ENCODE measurements around the gene SLC2A9.
"Not testable (repeated sequence)": the region's sequence is repeated elsewhere in the genome, so short reads cannot be mapped to it uniquely, and the experiment has no call there.

Gene SLC2A9

DNA sequence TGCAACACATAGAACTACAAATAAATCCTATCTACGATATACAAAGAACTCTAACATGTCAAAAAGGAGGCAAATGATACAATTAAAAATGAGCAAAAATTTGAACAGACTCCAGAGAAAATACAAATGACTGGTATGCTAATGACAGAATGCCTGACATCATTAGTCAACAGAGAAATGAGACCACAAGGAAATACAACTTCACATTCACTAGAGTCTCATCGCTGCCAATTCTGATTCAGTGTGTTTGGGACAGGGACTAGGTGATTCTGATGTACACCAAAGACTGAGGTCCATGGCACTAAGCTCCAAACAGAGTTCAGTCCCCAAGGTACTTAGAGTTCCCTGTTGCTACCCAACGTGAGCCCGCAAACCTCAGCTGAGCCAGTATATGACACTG lies 23.4 kb downstream of the SLC2A9 start:
- DNase-seq (ENCODE audit: low read depth in 2 of 2) = no peak

DNA sequence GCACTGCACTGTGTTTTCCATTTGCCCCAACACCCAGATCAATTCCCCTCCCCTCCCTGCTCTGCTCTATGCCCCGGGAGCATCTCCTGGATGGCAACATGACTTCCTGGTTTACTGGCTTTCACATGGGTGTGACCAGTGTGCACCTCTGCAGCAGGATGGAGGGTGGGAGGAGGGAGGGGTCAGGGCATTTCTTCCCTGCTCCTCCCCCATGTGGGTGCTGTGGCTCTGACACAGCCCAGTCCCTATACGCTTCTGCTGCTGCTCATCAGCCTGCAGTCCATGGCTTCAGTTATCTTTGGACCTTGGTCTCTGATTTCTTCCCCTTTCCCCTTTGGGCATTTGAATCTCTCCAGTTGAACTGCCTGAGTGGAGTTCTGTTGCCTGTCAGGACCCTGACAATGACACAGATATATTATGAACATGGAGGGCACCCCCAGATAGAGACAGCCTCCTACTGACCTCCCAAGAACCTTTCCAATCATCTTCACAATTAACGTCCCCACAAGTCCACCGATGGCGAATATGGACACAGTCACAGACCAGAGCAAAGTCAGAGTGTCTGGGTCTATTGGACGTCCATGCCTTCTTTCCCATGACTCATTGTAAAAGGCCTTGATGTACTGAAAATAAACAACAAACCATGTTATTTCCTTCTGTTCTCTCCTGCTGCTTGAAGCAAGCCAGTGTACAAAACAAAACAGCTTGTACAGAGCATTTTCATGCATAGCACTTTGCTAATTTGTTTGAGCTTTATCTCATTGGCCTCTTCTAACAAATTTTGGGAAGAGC lies 24.8 kb downstream of the SLC2A9 start:
- no peak for DNase-seq (ENCODE audit: low read depth in 2 of 2)

DNA sequence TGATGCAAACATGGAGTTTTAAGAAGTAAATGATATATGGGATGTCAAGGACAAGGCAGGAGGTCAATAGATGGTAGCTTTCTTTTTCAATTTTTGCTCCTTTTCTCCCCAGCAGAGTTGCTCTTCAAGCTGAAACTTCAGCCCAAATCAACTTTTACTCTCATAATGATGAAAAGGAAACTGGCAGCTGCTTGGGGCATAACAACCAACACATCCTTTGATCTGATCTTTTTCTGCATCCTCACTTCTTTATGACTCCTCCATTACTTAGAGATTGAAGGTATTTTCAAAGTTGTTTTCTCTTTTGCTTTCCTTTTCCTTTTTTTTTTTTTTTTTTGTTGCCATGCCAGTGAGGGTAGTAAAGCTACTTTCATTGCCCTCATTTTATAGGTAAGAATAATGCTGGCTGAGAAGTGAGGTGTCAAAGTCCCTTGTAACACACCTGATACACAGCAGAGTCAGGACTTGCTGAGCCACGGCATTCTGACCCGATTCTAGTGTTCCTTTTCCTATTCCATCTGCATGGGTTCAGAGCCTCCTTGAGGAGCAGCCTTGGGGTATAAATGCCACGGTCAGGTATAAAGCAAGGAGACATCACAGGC lies 26.9 kb downstream of the SLC2A9 start:
- no peak for DNase-seq (ENCODE audit: low read depth in 2 of 2)

DNA sequence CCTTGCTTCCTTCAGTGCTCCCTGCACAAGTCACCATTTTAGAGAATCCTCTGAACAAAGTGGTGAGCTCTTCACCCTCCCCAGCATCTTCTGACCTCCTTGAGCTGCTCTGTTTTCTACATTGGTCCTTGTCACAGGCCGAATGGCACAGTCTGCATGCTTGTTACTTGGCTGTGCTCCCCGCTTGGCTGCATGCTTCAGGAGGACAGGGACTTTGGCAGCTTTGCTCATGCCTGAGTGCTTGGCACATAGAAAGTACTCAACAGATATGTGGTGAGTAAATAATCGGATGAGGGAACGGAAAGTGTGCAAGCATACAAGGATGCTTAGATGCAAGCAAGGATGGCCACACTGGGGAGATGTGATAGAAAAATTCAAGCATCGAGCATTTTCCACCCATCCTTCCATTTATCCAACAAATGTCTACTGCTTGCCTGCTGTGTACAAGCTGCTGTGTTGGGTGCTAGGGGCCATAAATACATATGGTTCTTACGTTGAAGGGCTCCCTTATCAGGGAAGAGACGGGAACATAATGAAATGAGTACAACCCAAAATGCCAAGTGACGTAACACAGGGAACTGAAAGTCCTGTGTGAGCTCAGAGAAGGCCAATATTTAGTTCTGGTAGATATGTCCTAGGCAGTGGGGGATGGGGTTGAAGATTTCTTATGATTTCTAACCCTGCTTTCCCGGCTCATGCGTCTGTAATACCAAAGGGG lies 31.2 kb downstream of the SLC2A9 start:
- DNase-seq (ENCODE audit: low read depth in 2 of 2) = no peak

DNA sequence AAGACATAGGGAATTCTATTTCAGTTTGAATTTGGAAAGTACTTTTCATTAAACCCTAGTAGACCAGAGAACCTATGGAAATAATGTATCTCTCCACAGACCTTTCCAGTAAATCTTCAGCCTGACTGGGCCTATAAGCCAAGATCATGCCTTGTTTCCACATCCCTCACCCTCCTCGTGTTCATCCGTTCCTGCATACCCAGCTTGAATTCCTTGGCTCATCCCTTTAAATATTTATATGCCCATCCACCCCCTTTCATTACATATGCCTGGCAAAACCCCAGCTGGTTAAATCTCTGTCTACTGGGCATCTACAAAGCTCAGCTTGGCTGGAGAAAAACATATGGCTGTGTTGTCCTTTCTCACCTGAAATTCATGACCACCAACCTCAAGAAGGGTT lies 32.4 kb downstream of the SLC2A9 start:
- no peak for DNase-seq (ENCODE audit: low read depth in 2 of 2)

DNA sequence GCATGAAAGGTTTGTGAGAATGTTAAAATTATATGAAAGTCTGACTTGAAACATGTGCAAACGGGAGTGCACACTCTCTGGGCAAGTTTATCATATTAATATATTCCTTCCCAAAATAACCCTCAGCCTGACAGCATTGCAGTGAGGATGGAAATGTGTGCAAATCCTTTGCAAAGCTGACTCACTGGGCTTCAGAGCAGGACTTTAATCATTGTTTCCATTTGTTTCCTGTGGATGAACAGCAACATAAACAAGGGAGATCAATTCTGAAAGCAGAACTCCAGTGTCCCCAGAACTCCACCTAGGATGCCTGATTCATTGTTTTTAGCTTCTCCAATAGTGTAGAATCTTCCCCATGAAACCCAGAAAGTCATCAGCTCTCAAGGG lies 32.9 kb downstream of the SLC2A9 start:
- DNase-seq (ENCODE audit: low read depth in 2 of 2) = no peak

DNA sequence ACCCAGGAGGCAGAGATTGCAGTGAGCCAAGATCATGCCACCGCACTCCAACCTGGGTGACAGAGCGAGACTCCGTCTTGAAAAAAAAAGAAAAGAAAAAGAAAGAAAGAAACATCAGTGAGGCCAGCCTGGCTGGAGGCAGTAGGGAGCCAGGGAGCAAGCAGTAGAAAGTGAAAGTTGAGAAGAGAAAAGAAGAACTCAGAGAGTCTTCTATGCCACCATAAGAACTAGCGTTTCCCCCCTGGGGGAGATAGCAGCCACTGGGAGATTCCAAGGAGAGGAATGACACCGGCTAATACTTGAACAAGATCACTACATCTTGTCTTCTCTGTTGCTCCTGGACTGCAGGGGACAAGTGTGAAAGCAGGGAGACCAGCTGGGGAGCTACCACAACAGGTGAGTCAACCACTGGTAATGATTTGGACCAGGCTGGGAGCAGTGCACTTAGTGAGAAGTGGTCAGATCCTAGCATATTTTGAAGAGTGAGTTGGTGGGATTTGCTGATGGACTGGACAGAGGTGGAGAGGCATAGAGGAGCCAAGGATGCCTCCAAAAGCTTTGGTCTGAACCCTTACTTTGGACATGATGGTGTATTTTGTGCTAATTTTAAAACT lies 33.4 kb downstream of the SLC2A9 start:
- DNase-seq (ENCODE audit: low read depth in 2 of 2) = no peak

DNA sequence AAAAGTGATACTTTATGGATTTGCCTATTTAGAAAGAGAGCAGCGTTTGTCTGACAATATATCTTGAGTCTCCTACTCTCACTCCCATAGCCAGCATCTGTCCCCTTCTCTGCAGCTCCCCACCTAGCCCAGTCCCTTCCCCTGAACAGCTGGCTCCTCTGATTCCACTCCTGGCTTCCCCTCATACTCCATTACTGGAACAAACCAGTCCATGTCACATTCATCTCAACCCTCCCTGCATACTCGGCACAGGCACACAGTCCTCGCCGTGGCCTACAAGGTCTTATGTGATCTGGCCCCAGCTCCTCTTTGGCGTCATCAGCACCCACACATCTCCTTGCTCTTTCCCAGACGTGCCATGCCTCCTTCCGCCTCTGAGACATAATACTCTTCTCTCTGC lies 36.7 kb downstream of the SLC2A9 start:
- no peak for DNase-seq (ENCODE audit: low read depth in 2 of 2)

DNA sequence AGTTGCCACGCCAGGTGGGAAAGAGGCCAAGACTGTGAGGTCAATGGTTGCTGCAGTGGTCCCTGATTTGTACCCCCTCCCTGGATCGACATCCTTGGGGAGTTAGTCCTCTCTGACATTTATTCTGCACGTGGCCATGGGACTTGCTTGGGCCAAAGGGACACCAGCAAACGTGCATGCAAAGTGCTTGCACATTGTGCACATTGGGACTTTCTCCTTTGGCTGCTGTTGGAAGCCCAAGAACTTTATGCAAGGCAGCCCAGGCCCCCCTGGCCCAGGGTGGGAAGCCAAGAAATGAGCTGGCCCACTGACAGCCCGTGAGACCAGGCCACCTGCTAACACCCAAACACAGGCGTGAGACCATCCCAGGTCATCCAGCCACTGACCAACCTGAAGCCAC lies 38.1 kb downstream of the SLC2A9 start:
- no peak for DNase-seq (ENCODE audit: low read depth in 2 of 2)

DNA sequence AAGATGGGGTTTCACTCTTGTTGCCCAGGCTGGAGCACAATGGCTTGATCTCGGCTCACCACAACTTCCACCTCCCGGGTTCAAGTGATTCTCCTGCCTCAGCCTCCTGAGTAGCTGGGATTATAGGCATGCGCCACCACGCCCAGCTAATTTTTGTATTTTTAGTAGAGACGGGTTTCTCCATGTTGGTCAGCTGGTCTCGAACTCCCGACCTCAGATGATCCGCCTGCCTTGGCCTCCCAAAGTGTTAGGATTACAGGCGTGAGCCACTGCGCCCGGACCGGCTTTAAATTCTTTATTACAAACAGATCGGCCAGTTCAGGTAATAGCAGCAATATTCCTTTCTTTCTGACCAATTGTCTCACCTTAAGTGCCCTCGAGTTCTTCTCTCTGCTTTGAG lies 39.4 kb downstream of the SLC2A9 start:
- not testable (repeated sequence) for DNase-seq (ENCODE audit: low read depth in 2 of 2)

DNA sequence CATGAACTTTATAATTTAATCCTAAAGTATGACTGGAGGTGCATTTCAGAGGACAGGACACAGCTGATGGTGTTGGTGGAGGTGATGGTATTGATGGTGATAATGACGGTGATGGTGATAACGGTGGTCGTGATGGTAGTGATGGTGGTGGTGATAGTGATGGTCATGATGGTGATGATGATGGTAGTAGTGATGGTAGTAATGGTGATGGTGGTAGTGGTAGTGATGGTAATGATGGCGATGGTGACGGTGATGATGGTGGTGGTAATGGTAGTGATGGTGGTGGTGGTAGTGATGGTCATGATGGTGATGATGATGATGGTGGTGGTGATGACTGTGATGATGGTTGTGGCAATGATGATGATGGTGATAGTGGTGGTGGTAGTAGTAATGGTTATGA lies 40.4 kb downstream of the SLC2A9 start:
- no peak for DNase-seq (ENCODE audit: low read depth in 2 of 2)

DNA sequence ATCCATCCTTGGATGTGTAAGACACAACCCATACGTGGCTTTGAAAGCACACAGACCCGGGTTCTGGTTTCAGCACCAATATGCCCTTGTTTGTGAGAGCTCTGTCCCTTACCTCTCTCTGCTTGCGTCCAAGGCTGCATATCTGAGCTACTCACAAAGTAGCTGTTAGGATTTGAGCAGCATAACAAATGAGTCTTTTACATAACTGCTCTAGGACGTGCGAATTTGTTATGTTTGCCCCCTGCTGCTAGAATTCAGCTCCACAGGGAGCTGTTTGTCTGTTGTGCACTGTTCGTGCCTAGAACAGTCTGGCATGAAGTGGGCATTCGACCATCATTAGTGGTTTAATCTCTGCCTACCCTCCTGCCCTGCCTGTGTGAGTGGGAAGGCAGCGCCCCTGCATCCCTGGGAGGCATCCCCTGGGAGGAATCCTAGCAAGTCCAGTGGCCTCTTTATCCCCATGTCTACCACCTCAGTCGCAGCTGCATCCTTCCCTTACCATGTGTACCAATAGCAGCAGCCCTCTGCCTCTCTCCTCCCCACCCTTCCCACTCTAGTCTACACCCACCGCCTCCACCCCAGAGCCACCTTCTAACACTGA lies 42.1 kb downstream of the SLC2A9 start:
- DNase-seq (ENCODE audit: low read depth in 2 of 2) = no peak

DNA sequence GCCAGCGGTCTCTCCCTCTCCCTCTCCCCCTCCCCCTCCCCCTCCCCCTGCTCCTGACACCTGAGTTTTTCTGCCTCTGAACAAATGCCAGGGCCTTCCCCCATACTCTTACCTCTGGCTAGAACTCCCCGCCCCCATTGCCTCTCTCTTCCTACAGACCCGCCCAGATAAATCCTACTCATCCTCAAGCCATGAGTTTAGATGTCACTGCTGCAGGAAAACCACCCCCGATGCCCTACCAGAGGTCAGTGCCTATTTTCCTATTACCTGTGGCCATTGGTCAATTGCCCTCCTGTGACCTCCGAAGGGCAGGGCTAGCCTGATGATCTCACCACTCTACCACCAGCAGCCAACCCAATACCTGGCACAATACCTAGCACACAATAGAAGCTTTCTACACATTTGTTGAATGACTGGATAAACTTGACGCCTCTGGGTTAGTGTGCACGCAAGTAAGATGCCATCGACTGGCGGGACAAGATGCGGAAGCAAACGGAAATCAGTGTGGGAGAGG lies 43.7 kb downstream of the SLC2A9 start:
- no peak for DNase-seq (ENCODE audit: low read depth in 2 of 2)

DNA sequence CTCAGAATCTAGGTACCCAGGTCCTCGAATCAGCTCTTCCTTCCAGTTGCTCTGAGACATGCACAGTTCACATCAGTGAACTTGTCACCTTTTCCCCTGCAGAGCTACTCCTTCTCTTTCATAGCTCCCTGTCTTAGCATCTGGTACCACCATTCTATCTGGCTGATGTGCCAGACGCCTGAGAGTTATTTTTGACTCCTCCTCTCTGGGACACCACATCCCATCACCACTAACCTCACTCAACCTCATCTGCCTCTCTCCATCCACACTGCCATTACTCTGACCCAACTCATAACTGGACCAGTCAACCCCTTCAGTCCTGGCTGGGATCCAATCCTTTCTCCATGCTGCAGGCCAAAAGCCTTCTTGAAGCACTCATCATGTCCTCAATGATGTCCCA lies 44.5 kb downstream of the SLC2A9 start:
- DNase-seq (ENCODE audit: low read depth in 2 of 2) = no peak

DNA sequence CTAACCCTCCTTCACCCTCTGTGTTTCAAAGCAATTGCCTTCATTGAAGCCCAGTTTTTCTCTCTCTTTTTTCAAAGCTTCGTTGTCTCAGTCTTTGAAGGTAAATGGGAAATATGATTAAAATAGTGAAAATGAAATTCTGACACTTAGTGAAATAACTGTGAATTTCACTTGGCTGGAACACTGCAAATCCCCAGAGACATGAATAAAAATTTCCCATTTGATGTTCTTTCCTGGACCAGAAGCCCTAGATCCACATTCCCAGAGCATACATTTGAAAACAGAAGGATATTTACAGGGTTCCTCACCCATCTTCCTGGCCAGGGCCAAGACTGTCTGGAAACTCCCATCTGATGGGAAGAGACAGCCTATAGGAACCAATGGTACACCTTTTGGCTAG lies 45.0 kb downstream of the SLC2A9 start:
- no peak for DNase-seq (ENCODE audit: low read depth in 2 of 2)

DNA sequence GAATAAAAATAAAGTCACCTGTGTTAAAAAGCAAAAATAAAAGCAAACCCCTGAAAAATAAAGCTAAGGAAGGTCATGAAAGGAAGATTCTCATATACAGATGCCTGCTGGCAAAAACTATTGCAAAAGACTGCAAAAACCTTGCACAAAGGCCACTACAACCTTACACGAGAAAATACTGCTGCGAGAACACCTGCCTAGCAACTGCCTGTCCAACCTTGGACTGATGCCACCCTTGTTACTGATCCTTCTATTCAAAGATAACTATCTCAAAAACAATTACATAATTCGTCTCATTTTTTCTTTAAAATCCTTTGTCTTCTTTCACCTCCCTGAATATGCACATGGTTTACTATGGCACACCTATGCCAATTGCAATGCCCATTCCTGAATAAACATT lies 49.6 kb downstream of the SLC2A9 start:
- no peak for DNase-seq (ENCODE audit: low read depth in 2 of 2)

DNA sequence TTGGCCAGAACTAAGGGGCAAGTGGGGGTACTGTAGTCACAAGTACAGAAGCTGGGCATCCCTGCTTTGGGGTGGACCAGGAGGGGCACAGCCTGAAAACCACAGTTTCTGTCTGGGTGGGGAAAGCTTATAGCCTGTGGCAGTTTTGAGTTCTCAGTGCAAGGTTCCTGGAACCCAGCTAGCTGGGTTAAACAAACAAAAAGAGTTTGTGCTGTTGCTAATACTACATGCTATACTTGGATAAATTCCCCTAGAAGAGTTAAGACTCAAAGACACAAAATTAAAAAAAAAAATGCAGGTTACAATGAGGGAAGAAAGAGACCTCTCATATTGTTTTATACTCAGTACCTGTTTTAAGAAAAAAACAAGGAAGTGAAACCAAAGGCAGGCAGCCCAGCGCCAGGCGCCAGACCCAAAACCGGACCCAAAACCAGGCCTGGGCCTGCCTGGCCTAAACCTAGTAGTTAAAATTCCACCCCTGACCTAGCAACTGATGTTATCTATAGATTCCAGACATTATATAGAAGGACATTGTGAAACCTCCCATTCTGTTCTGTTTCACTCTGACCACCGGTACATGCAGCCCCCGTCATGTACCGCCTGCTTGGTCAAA lies 50.8 kb downstream of the SLC2A9 start:
- DNase-seq (ENCODE audit: low read depth in 2 of 2) = no peak

DNA sequence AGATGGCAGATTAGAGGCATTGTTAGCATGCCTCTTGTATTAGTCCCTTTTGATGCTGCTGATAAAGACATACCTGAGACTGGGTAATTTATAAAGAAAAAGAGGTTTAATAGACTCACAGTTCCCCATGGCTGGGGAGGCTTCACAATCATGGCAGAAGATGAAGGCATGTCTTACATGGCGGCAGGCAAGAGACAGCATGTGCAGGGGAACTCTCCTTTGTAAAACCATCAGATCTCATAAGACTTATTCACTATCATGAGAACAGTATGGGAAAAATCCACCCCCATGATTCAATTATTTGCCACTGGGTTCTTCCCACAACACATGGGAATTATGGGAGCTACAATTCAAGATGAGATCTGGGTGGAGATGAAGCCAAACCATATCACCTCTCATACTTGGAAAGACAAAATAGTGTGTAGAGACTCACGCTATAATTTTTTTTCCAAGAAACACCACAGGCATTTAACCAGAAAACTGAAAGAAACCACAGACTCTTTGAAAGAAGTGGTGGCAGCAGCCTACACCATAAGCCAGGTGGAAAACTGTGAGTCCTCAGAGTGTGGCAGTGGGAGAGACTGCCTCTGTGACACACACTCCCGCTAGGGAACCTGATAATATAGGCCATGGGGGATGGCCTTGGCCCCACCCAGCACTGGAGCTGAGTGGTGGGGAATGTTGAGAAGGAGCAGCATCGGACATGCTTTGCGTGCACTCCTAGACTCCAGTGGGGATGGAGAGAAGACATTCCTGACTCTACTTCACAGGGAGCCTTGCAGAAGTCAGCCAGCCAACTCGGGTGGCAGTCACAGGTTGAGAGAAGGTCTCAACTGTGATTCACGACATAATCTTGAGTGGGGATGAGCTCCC lies 51.5 kb downstream of the SLC2A9 start:
- DNase-seq (ENCODE audit: low read depth in 2 of 2) = no peak

DNA sequence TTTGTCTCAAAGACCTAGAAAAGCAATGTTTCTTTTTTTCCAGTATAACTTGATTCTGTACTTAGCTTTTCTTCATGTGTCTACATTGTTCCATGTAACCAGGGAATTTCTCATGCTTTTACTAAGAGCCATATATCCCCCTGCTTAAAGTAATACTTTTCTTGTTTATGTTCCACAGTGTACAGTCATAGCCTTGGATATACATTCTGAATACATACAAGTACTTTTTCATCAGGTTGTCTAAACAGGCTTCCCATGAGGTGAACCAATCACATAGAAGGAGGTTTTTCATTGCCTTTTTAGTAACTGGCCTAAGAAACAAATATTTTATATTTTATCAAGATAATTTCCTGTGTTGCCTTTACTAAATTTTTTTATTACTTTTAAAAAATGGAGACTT lies 52.8 kb downstream of the SLC2A9 start:
- DNase-seq (ENCODE audit: low read depth in 2 of 2) = no peak

DNA sequence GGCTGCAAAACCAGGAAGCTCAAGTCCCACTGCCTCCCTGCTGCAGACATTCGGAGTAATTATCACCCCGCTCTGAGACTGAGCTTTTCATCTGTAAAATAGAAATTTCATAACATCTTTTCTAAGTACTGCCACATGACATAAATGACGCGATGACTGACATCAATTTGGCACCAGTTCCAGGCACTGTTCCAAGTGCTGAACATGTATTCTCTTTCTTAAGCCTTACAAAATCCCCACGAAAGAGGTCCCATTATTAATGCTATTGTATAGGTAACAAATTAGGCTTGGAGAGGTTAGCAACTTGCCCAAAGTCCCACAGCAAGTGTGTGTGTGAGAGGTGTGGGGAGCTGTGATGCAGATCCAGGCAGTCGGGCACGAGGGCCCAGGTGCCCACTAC lies 56.4 kb downstream of the SLC2A9 start:
- no peak for DNase-seq (ENCODE audit: low read depth in 2 of 2)

DNA sequence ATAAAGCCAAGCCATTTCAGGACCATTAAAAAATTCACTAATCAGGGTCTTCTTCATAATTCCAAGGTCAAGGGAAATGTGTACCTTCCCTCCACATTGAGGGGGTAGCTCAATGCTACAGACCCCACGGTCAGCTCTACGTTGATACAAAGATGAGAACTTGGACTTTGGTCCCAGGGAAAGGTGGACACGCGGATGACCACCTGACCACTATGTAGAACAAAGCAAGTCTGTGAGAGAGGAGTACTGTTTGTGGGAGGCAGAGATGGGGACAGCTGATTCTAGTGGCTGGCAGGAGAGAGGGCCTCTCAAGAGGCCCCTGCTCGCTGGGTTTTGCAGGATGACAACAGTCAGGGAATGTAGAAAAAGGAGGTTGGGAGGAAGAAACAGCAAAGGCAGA lies 58.0 kb downstream of the SLC2A9 start:
- no peak for DNase-seq (ENCODE audit: low read depth in 2 of 2)

Data from stimulated activated CD4-positive, alpha-beta T cell treated with anti-CD3 and anti-CD28 coated beads, Interleukin-1b, Interleukin-23, amount 100 ng/mL, for 4 hours (primary cell).